NCI-H1694 (cell line): ENCODE measurements around the gene ZFAND2B.

Source experiments
- DNase-seq: peaks from one replicate; lab custom pipeline; 2025; lab: John Stamatoyannopoulos, UW

Gene ZFAND2B

GRCh38 chr2:219204425-219205164, 2.0 kb upstream of the ZFAND2B start:
- no peak for DNase-seq

DNA sequence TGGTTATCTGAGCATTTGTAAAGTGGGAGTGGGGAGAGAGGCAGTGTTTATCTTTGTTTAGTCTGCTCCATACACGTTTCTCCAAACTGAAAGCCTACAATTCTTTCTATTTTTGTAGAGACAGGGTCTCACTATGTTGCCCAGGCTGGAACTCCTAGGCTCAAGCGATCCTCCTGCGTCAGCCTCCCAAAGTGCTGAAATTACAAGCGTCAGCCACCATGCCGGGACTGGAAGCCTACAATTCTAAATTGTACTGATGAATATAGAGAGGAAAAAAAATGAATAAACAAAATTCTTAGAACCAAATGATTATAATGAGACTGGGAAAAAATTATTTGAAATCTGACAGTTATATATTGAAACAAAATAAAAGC, 1.4 kb upstream of the ZFAND2B start:
- no peak for DNase-seq

DNA sequence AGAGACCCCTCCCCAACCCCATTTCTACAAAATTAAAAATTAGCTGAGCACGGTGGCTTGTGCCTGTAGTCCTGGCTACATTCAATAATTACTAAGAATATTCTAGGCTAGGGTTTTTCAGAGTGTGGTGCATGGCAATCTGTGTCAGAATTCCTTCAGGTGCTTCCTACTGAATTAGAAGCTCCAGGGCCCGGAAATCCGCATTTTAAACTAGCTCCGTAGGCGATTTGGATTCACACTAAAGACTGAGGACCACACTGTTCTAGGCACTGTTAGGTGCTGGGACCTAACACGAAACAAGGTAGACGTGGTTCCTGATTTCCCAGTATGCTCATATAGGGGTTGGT, 628 bp upstream of the ZFAND2B start:
- DNase-seq: no peak

DNA sequence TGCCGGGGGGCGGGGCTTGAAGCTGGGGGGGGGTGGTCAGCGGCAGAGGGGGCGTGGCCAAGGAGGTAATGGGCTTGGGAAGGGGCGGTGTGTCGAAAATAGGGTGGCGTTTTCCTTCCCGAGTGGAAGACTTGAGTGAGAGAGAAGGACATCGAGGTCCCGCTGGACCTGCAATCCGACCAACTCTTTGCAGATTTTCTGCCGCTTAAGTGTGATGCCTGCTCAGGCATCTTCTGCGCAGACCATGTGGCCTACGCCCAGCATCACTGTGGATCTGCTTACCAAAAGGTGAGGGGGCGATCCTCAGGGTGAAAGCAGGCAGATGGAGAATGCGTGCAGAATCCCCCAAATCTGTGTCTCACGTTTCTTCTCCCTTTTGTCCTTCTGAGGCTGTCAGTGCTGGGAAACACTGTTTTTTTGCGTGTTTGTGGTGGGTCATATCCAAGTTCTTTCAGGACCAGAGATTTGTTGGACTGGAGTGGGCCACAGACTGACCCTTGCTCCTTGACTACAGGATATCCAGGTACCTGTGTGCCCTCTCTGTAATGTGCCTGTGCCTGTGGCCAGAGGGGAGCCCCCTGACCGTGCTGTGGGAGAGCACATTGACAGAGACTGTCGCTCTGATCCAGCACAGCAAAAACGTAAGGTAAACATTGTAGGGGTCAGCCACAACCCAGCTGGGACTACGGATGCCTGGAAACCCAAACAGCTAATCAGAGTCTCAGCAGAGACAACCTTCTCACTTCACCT, 727 bp downstream of the ZFAND2B start:
- no peak for DNase-seq

DNA sequence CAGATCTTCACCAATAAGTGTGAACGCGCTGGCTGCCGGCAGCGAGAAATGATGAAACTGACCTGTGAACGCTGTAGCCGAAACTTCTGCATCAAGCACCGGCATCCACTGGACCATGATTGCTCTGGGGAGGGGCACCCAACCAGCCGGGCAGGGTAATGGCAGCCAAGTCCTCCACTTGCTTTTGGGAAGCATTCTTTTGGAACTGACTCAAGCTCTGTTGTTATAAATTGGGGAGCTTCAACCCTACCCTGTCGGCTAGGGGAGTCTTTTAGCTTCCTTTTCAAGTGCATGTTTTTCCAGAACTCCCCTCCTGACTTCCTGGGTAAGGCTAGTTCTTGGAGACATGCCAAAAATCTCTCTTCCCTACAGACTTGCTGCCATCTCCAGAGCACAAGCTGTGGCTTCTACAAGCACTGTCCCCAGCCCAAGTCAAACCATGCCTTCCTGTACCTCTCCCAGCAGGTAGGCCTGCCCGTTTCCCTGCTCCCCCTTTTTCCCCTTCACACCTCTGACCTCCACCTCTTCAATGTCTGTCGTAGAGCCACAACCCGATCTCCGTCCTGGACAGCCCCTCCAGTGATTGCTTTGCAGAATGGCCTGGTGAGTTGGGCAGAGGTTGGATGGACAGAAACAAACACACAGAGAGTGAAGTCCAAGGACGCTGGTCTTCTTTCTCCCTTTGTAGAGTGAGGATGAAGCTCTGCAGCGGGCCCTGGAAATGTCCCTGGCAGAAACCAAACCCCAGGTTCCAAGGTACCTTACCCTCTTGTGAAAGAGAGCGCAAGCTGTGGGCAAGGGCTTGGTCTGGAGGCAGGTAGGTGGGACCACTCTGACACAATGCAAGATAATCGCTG, 1.5 kb downstream of the ZFAND2B start:
- DNase-seq: no peak

DNA sequence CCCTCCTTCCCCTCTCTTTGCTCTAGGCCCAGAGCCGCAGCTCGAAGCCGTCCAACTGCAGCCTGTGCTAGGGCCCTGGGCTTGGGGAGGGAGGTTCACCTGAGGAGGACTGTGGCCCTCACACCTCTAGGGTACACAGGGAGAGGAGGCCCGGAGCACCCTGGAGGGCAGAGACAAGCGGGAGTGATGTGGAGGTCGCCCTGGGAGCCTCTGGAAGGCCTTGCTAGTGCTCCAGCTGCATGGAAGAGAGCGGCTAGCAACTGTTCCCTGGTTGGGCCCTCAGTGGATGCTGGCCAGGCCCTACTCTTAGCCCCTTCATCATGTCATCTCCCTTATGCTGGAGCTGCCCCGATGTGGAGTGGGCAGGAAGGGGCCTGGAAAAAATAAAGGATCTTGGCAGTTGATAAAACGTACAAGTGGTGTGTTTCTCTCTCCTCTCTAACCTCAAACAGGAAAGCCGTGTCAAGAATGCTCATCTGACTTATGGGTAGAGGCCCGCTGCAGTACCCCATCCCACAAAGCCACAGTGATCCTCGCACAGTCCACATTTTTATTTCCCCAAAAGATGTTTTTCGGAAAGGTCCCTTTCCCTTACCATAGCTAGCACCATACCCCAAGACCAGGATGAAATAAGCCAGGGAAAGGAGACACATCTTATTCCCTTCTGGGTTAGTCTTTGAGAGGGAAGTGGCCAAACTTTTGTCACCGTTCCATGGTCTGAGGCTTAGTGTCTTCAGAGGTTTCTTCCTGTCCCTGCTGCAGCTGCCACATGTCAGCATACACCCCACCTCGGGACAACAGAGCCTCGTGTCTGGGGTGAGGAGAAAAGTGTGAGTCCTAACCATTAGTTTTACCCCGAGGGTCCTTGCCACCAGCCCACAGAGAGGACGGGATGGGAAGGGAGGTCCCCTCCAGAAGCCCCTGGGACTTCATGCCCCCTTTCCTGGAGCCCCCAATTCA, 2.9 kb downstream of the ZFAND2B start:
- DNase-seq: no peak

DNA sequence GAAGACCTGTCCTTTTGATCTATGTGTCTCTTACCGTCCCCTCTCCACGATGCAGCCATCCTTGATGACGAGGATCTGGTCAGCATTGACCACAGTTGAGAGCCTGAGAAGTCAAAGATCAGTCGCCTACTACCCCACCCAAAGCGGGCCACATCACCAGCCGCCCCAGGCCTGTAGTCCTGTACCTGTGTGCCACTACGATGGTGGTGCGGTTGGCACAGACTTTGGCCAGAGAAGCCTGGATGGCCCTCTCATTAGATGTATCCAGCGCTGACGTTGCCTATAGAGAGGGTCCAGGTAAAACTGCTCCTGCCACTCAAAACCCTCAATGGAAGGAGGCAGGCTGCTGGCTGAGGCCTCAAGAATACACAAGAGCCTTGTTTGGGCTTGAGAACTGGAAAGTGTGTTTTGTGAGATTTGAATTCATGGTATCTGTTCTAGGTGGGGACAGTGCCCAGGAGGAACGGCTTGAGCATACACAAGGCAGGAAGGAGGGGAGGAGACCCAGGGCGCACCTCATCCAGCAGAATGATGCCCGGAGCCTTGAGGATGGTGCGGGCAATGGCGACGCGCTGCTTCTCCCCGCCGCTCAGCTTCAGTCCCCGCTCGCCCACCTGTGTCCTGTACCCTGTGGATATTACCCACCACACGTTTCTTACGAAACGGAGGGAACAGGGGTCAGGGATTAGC, 3.8 kb downstream of the ZFAND2B start:
- DNase-seq: no peak

DNA sequence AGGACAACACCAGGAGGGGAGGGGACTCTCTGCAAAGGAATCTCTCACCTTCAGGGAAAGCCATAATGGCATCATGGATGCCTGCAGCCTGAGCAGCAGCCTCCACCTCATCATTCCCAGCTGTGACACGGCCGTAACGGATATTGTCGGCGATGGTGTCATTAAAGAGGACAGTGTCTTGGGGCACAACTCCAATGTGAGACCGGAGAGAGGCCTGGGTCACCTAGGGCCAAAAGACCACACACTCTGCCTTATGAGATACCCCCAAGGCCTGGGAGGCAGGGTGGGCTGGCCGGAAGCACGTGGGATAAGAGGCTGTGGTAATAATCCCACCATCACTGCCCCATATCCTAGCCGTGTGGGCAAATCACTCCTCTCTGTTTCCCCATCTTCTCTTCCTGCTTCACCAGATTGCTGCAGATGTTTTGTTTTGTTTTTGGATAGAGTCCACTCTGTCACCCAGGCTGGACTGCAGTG, 4.3 kb downstream of the ZFAND2B start:
- no peak for DNase-seq

- DNase-seq: no peak
Measured at GRCh38 chr2:219213026-219213415, 6.4 kb downstream of the ZFAND2B start.

DNA sequence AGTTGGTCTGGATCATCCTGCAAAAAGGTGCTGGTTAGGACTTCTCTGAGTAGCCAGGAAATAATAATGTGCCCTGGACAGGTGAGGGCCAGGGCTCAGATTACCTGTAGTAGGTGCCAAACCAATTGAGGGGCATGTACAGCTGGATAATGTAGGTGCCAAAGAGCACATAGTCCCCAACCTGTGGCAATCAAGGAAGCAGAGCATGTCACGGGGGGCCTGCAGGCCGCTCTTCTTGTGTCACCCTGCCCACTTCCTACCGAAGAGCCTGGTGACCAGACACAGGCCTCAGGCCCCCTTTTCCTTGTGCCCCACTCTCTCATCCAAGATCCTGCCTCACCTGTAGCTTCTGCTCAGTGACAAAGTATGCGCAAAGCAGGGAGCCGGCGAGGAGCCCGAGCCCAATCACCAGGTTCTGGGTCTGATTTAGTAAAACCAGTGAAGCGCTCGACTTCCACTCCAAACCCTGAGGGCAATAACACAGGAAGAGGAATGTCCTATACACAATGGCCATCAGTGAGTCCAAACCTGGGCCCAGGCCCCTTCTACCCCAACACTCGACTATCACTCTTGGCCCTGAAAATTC, 7.0 kb downstream of the ZFAND2B start:
- DNase-seq: no peak

DNA sequence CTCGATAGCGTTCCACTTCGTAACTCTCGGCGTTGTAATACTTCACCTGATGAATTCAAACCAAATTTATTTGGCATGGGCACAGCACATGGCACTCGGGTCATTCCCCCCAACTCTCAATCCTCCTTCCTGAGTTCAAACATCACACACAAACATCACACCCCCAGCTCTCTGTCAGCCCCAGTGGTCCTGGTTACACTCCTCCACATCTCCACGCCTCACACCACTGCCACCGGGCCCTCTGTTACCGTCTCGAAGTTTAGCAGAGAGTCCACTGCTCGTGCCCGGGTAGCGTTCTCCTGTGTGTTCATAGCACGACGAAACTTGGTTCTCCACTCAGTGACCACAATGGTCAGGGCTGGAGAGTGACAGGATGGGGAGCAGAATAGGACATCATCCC, 7.6 kb downstream of the ZFAND2B start:
- DNase-seq: no peak

DNA sequence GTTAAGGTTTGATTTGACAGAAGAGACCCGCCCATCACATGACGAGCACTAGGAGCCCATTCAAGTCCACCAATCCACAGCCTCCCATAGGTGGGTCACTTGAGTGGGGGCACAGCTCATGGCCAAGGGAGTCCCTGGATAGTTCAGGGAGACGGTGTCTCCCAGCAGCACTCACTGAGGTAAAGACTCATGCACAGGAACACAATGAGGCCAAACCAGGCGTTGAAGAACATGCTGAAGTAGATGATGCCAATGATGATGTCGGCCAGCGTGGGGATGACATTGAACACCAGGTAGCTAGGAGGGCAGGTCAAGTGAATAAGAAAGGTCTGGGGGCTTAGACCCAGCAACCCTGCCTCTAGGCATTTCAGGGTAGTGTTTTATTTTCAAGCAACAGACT, 8.2 kb downstream of the ZFAND2B start:
- DNase-seq: no peak

DNA sequence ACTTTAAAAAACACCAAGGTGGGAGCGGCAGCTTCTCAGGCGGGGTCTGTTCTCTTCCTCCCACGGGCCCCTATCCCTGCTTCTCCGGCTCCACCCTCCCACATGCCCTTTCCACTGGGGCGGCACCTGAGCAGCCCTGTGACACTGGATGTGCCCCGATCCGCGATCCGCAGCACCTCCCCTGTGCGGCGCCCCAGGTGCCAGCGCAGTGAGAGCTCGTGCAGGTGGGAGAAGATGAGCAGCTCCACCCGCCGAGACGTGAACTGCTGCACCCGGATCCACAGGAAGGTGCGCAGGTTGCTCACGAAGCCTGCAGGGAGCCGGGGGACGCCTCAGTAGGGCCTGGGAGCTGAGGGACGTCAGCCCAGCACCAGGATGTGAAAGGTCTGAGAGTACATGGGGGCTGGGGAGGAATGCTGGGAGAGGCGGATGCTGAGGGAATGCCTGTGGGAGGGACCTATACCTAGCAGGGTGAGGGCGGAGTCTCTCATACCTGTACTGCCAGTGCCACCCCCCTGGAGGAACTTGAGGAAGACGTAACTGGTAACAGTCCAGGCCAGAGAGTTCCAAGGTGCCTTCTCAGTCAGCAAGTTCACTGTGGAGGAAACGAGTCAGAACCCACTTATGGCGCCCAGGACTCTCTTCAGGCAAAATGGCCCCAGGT, 9.4 kb downstream of the ZFAND2B start:
- no peak for DNase-seq

DNA sequence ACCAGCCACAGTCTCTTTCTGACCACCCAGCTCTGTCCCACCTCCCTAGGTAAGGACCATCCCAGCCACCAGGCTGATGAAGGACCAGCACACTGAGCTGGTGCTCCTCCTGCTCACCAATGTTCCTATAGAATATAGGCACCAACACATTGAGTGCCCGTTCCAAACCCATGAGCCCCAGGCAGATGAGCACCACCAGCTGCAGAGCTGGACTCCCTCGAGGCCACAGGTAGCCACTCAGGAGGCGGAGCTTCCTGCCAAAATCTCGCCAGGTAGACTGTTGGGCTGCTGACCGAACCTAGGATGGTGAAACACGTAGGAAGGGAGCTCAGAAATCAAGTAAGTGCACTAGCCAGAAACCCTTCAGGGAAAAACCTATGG, 9.9 kb downstream of the ZFAND2B start:
- no peak for DNase-seq

DNA sequence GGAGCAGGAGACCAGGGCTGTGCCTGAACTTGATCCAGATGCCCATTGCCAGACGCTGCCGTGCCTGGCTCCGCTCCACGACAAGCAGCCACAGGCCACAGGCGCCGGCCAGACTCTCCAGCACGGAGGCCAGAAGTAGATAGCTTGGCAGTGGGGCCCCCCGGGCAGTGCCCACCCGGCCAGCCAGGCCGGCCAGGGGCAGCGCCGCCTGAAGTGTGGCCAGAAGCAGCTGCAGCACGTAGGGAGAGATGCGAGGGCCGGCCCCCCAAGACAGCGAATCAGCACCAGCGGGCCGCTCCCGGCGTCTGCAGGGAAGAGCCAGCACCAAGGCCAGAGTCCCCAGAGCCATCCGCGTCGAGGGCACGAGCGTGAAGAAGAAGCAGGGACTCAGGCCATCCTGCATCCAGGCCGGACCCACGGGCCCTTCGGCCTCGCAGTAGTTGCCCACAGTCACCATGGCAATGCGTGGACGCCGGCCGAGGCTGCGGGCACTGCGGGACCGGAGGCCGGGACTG, 11.7 kb downstream of the ZFAND2B start:
- no peak for DNase-seq

- DNase-seq: peak; percentile 88
Measured at GRCh38 chr2:219218732-219219701, 12.4 kb downstream of the ZFAND2B start, which contains the start of gene ABCB6. ABCB6 (minus strand) TSS chr2:219218958; CDS start chr2:219218673, 285 bp downstream.

DNA sequence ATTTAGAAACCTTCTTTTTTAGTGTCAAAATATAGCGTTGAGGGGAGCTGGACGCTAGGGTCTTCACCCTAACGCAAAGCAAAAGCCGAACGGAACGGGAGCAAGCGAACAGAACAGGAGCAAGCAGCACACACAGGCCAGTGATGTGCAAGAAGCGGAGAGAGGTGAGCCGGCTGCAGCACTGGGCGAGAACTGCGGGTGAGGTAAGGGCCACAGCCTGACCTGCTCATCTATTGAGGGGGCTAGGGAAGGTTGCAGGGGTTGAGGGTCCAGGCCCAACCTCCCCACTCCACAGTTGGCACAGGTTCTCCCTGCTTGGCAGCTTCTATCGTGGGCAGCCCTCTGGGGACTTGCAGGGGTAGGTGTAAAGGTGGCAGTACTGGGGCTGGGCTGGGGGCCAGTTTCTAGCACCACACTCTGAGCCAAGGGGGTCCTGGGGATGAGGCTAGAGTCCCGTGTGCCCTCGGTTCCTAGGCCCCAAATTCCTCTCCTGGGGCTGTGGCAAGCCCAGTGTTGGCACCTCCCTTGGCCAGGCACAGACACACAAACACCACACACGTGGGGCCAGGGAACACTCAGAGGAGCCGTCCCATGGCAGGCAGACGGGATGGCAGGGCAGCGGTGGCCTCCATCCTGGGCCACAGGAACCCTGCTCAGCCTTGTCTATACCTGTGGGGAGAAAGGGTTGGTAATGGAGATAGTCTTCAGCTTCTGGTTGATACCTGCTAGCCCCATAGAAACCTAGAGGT, 13.4 kb downstream of the ZFAND2B start:
- DNase-seq: no peak
